ENCODE measurements around the gene DHFR. TPM values are rescaled to one million over a fixed set of nuclear protein-coding genes. Genes with fewer than 3 reads are reported as not detected.

DHFR gene
- total RNA-seq, 2 donors from 2014 or later, result 48.6 to 58.5 TPM

DNA sequence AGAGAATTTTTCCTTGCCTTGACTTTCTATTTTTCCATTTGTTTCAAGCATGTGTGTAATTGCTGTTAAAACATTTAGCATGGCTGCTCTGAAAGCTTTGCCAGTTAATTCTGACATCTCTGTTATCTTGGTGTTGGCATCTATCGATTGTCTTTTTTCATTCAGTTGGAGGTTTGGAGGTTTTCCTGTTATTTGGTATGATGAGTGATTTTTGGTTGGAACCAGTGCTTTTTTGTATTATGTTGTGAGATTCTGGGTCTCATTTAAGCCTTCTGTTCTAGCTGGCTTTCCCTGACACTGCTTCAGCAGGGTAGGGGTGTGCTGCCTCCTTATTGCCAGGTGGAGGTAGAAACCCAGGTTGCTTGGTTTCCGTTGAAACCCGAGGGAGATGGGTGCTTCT is 40.9 kb upstream of the DHFR start:
- H3K9me3 ChIP-seq (ENCODE audit: control insufficient read depth, low read length), result no peaks in the 10 kb centered on the region
- H3K4me1 ChIP-seq (ENCODE audit: control insufficient read depth, insufficient read depth, low read length), result no peaks in the 10 kb centered on the region
- Mint-ChIP-seq H3K27me3 (ENCODE audit: insufficient read depth) (no peaks in the 10 kb centered on the region), H3K9me3 (no peaks in the 10 kb centered on the region), H3K27ac (no peak overlapping the region), H3K36me3 (ENCODE audit: low read depth) (peaks cover 3% of the 10 kb centered on the region), H3K4me3 (no peak overlapping the region), H3K4me1 (no peaks in the 10 kb centered on the region)
- WGBS, 2 experiments (ENCODE audit: insufficient coverage in 1 of 2, insufficient read length in 1 of 2), result 96 to 100% methylated on average over 3 of the region's 3 CpGs
- H3K27me3 ChIP-seq (ENCODE audit: control insufficient read depth, insufficient read depth, low read length, poor library complexity, severe bottlenecking), result no peaks in the 10 kb centered on the region
- H3K36me3 ChIP-seq (ENCODE audit: control insufficient read depth, insufficient read depth, low read length), result peaks cover 9% of the 10 kb centered on the region
- no peak overlapping the region for H3K4me3 ChIP-seq (ENCODE audit: low read length)
- H3K27ac ChIP-seq (ENCODE audit: low read depth, low read length), result no peak overlapping the region
- no peak overlapping the region for H3K9ac ChIP-seq (ENCODE audit: extremely low read depth, low read length, poor library complexity, severe bottlenecking)
- DNase-seq, result no peak
- TF ChIP-seq, protein P1, sequence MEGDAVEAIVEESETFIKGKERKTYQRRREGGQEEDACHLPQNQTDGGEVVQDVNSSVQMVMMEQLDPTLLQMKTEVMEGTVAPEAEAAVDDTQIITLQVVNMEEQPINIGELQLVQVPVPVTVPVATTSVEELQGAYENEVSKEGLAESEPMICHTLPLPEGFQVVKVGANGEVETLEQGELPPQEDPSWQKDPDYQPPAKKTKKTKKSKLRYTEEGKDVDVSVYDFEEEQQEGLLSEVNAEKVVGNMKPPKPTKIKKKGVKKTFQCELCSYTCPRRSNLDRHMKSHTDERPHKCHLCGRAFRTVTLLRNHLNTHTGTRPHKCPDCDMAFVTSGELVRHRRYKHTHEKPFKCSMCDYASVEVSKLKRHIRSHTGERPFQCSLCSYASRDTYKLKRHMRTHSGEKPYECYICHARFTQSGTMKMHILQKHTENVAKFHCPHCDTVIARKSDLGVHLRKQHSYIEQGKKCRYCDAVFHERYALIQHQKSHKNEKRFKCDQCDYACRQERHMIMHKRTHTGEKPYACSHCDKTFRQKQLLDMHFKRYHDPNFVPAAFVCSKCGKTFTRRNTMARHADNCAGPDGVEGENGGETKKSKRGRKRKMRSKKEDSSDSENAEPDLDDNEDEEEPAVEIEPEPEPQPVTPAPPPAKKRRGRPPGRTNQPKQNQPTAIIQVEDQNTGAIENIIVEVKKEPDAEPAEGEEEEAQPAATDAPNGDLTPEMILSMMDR (conservative IDR thresholded peaks at IDR 0.05), result no peak

DNA sequence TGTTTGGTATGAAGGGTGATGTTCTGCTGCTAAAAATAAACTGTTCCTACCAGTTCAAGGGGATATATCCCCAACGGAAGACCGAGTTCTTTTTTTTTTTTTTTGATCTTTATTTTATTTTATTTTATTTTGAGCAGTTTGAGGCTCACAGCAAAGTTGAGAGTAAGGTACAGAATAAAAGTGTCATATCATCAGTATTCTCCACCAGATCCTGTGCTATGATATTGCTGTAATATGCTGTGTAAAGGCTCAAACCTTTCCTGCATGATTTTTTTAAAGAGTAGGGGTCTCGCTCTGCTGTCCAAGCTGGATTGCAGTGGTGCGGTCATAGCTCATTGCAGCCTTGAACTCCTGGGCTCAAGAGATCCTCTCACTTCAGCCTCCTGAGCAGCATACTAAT is 34.8 kb upstream of the DHFR start:
- Histone ChIP-seq H3K36me3 (ENCODE audit: control insufficient read depth, insufficient read depth, low read length) (no peaks in the 10 kb centered on the region), H3K9ac (ENCODE audit: extremely low read depth, low read length, poor library complexity, severe bottlenecking) (no peak overlapping the region), H3K27me3 (ENCODE audit: control insufficient read depth, insufficient read depth, low read length, poor library complexity, severe bottlenecking) (no peaks in the 10 kb centered on the region), H3K9me3 (ENCODE audit: control insufficient read depth, low read length) (no peaks in the 10 kb centered on the region), H3K4me3 (ENCODE audit: low read length) (no peak overlapping the region), H3K27ac (ENCODE audit: low read depth, low read length) (no peak overlapping the region), H3K4me1 (ENCODE audit: control insufficient read depth, insufficient read depth, low read length) (no peaks in the 10 kb centered on the region)
- WGBS, 2 experiments (ENCODE audit: insufficient coverage in 1 of 2, insufficient read length in 1 of 2), result 73% methylated on average over 4 of the region's 4 CpGs; no CpG with 5 or more reads in 1 of the 2 experiments
- Mint-ChIP-seq H3K36me3 (ENCODE audit: low read depth) (peaks cover 4% of the 10 kb centered on the region), H3K4me1 (no peaks in the 10 kb centered on the region), H3K27ac (no peak overlapping the region), H3K4me3 (no peak overlapping the region), H3K9me3 (no peaks in the 10 kb centered on the region), H3K27me3 (ENCODE audit: insufficient read depth) (no peaks in the 10 kb centered on the region)
- TF ChIP-seq, protein P1 (conservative IDR thresholded peaks at IDR 0.05), result no peak
- DNase-seq, result no peak

DNA sequence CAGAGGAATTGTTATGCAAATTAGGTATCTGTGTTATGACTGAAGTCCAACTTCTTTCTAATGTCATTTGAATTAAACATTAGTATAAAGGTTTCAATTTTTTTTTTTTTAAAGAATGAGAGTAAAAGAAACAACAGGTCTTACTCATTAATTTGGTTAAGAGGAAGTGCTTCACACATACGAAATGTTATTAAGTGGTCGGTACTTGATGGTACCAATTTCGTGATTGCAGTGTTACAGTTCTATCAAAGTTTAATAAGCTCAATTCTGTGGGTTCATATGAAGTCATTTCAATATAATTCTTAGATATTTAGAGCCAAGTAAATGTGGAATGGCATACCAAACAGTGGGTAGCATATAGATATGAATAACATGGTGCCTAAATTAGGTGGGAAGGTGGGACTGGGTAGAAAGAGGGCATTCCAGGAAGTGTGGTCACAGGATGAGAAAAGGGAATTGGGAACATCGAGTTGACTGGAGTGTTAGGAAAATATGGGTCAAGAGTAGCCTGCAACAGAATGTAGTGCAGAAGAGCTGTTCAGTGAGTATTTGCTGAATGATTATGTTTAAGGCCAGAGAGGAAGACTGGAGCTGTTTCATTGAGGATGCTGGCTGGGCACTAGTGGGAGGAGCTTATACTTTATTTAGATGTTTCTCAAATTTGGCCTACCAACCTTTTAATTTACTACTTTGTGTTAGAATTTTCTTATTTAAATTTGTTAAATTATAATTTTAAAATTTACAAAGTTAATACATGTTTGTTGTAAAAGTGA is 34.1 kb upstream of the DHFR start:
- peaks cover 8% of the 10 kb centered on the region for H3K36me3 Mint-ChIP-seq (ENCODE audit: low read depth)
- no peaks in the 10 kb centered on the region for H3K9me3 ChIP-seq (ENCODE audit: control insufficient read depth, low read length)
- no peak overlapping the region for H3K9ac ChIP-seq (ENCODE audit: extremely low read depth, low read length, poor library complexity, severe bottlenecking)
- H3K4me3 ChIP-seq (ENCODE audit: low read length), result no peak overlapping the region
- DNase-seq, result no peak
- peaks cover 2% of the 10 kb centered on the region for H3K9me3 Mint-ChIP-seq
- H3K4me3 Mint-ChIP-seq, result no peak overlapping the region
- H3K27me3 ChIP-seq (ENCODE audit: control insufficient read depth, insufficient read depth, low read length, poor library complexity, severe bottlenecking), result no peaks in the 10 kb centered on the region
- no peak overlapping the region for H3K27ac ChIP-seq (ENCODE audit: low read depth, low read length)
- no peaks in the 10 kb centered on the region for H3K27me3 Mint-ChIP-seq (ENCODE audit: insufficient read depth)
- no peak overlapping the region for H3K27ac Mint-ChIP-seq
- no peaks in the 10 kb centered on the region for H3K36me3 ChIP-seq (ENCODE audit: control insufficient read depth, insufficient read depth, low read length)
- TF ChIP-seq, protein P1 (conservative IDR thresholded peaks at IDR 0.05), result no peak
- no peaks in the 10 kb centered on the region for H3K4me1 Mint-ChIP-seq
- WGBS, 2 experiments (ENCODE audit: insufficient coverage in 1 of 2, insufficient read length in 1 of 2), result 85 to 96% methylated on average over 4 of the region's 4 CpGs
- H3K4me1 ChIP-seq (ENCODE audit: control insufficient read depth, insufficient read depth, low read length), result no peaks in the 10 kb centered on the region
